HG03460 (cell line): Measurements from ENCODE around the gene LYST.
"Not testable (repeated sequence)": the region's sequence is repeated elsewhere in the genome, so short reads cannot be mapped to it uniquely, and the experiment has no call there.

Experiments
- ATAC-seq: cut with Tn5 transposase; IDR thresholded peaks from one replicate; pipeline ENCODE4 v1.9.1; 2021; ENCODE audit not compliant: unreplicated experiment

Gene LYST

DNA sequence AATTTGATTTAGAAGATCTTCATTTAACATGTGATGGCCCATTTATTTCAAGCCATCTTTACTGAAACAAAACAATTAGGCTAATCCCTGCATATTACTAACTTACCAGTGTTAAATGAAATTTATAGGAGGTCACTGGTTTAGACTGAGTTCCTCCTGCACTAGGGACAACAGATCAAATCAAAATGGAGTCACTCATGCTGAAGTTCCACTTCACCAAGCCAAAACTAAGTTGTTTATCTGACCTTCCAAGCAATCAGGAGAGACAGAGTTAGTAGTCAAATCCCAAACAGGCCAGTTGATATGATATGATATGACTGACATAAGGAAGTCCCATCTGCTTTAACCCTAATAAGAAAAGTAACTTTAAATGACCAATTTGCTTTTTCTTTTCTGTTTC lies 4.8 kb downstream of the LYST start:
- ATAC-seq: no peak

DNA sequence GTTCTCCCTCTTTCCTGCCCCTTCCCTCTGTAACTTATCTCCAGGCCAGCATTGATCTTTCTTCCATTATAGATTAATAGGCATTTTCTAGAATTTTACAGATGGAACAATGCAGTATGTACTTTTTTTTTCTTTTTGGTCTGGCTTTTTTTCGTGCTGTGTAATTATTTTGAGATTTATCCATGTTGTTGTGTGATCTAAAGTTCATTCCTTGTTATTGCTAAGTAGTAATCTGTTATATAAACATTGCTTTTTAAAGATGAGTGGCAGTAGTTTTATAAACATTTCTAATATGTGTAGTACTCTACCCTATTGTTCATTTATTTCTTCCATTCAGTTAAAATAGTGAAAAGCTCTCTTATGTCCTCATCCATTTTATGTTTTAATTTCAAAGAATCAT lies 5.9 kb downstream of the LYST start:
- ATAC-seq: no peak

DNA sequence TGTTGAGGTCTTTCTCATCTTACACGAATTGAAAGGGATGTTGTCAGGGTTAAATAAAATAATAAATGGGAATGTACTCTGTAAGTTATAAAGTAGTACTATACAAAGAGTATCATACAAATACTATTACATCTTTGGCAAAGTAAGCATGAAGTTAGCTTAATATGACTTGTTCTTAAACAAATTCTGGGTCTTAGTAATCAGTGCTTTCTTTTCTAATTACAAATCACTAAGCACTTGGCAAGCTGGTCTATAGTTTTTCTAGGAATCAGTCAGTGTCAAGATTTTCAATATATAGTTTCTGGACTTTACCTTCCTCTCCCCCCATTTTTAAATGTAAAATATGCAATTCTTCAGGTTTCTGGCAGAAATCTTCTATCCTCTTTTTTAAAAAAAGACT lies 6.9 kb downstream of the LYST start:
- no peak for ATAC-seq

DNA sequence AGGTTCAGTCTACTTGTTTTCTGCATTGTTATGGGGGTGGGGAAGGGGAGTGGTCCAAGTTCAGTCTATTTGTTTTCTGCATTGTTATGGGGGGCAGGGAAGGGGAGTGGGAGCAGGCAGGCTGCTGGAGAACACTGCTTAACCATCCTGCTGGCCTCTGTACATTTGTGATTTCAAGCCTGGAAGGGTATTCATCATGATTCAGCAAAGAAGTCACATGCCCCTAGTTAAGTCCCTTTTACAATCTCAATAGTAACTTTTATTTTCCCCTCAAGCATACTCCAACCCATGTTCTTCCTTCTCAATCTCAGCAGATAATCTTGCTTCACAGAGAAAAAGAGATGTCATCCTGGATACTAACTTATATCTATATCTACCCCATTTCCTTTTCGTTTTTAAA lies 7.9 kb downstream of the LYST start:
- no peak for ATAC-seq

DNA sequence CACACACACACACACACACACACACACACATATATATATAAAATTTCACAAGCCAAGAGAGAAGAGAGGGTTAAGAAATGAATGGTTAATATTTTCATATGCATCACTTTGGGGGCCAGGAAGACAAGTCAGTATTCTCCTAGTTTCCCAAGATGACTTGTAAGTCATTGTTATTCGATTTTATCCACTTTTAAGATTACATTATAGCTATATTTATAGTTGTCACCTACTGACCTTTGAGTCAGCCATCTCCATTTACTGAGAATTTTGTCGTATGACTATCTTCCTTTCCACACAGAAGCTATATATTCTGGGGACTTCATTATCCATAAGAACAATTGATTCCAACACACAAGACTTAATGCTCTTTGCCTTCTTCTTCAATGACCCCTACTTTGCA lies 8.9 kb downstream of the LYST start:
- ATAC-seq: no peak

DNA sequence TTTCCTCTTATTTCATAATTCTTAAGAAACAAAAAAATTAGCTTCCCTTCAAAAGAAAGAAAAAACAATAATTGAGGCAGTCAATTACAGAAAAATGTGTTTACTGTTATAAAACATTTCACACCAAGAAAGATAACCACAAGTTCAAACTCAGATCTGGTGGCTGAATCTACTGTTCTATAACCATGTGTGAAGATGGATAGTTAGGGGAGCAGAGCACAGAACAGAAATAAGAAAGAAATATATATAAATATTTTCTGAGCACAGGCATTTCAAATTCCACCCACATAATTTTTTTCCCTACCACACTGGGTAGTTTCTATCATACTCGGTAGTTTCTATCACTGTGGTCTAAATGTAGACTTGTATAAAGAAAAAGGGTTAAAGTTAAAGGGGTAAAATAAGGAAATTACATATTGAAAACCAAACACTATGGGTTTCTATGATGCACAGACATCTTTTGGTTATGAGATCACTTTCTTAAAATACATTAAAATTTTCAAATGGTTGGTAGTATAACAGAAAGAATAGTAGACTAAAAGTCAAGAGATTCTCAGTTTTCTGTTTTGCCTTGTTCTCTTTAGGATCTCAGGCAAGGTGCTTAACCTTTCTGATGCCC lies 10.8 kb downstream of the LYST start:
- ATAC-seq: no peak

DNA sequence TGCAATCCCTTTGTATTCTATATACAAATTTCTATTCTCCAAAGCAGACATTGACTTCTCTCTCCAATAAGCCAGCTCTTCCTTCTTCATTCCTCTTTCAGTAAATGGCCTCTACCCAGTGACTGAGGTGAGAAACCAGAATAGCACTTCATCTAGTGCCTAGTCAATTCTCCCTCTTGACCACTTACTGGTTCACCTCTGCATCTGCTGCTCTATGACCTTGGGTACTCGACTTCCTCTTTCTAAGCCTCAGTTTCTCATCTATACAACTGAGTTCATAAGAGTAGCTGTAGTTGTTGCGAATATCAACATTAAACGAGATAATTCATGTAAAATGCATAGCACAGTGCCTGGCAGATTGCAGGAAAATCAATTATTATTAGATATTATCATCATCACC lies 12.4 kb downstream of the LYST start:
- ATAC-seq: no peak

DNA sequence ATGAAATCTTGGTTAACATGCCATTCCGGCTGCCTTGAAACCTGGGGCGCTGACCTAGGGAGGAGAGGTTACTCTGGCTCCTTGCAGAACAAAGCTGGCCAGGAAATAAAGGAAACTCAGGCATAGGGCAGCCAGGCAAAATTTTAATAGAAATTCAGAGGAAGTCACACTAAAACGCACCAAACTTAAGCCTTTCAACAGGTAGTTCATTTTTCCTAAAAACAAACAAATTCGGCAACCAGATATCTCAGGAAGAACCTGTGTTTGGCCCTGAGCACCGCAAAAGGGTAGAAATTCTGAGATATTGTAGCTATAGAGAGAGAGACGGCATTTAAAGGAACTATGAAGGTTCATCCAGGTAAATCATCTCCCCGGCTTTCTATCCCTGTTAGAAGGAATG lies 13.1 kb downstream of the LYST start:
- ATAC-seq: no peak

DNA sequence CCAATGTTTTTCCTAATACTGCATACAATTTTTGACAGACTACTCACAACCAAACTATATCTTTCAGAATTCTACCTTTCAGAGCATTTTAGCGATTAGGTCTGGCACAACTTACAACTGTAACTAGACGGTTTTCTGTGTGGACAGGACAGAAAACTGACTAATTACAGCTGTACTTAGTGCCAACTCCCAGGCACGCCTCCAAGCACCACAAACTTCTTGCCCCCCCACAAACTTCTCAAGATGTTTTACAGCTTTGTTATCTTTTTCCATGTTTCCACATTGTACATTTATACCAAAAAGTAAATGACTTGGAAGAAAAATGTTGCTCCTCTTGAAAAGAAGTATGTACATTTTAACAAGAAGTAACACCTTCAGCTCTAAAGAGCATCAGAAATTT lies 13.8 kb downstream of the LYST start:
- no peak for ATAC-seq

DNA sequence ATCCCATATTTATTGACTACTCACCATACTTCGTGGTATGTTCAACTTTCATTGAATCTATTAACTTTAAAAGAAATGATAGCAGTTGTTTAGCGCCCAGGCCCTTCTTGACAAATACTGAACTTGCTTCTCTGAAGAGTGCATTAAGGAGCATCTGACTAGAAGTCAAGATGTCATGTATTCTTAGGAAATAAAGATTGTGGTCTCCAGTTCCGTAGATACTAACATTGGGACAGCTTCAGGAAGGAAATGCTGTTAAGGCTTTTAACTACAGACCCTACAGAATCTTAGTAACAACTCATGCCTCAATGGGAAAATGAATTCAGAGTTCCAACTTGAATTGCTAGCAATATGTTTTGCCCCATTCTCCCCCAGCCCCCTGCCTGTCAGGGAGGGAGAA lies 14.8 kb downstream of the LYST start:
- ATAC-seq: no peak

DNA sequence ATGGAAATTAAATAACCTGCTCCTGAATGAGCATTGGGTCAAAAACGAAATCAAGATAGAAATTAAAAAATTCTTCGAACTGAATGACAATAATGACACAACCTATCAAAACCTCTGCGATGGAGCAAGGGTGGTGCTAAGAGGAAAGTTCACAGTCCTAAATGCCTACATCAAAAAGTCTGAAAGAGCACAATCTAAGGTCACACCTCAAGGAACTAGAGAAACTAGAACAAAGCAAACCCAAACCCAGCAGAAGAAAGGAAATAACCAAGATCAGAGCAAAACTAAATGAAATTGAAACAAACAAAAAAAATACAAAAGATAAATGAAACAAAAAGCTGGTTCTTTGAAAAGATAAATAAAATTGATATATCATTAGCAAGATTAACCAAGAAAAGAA lies 18.5 kb downstream of the LYST start:
- ATAC-seq: not testable (repeated sequence)

DNA sequence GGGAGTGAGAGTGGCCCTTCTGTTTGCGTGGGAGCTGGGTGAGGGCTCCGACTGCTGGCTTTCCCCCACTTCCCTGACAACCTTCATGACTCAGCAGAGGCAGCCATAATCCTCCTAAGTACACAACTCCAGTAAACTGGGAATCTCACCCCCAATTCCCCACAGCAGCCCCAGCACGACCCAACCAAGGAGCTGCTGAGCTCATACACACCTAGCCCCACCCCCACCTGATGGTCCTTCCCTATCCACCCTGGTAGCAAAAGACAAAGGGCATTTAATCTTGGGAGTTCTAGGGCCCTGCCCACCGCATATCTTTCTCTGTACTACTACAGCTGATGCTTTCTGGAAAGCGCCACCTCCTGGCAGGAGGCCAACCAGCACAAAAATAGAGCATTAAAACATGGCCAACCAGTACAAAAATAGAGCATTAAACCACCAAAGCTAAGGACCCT lies 21.0 kb downstream of the LYST start:
- not testable (repeated sequence) for ATAC-seq

DNA sequence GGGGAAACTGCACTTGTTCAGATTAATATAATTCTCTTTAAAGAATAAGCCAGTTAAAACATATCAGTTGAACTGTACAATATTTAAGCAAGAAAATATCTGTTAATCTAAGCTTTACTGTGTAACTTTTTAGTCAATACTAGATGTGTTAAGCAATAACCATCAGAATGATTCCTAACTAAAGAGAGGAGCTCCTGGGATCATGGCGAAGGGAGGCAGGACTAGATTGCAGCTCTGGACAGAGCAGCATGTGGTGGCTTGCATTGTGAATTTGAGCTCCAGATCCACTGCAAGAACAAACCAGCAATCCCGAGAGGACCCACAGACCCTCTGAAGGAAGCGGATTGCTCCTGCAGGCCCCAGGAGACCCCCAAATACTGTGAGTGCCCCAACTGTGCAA lies 21.9 kb downstream of the LYST start:
- ATAC-seq: no peak

DNA sequence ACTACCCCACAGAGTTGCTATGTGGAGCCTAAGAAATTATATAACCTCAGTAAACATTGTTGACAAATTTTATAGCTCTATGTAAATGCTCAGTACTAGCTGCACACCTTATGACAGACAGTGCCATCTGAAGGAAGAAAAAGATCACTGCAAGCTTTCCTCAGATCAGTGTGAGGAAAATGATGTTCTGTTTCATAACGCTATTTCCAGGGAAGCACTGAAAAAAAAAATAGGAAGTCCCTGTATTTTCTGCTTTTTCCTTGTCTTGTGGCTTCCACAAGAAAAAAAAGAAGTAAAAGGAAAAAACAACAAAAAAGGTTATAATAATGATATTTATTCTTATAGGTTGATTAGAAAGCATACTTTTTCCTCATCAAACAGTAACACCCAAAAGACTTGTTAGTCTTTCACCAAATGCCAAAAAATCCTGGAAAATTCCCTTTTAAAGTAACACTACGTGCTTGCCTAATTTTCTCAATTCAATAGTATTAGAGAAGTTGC lies 23.2 kb downstream of the LYST start:
- ATAC-seq: peak; percentile 50

DNA sequence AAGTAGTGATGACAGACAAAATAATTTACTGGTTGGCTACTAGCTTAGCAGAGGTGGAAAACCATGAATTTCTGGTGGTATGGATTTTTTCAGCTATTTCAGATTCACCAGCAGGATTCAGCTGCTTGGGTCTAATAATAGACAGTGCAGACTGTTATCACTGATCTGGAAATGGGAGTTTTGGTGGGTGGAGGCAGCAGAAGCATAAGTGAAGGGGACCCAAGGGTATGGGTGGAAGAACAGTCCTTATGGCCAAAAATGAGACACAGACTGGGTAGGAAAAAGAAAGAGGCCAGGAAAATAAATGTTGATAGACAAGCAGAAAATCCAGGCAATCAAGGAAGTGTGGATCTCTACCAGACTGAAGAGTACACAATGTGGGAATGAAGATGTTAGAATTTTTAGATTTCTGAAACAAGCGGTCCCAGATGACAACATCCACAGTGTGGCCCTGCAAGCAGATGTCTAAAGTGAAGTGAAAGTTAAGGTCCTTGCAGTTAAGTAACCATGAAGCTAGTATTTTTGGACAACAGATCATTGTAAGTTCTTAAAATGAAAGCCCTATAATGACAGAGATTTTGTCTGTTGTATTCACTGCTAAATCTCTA lies 24.7 kb downstream of the LYST start:
- peak; percentile 73 for ATAC-seq

DNA sequence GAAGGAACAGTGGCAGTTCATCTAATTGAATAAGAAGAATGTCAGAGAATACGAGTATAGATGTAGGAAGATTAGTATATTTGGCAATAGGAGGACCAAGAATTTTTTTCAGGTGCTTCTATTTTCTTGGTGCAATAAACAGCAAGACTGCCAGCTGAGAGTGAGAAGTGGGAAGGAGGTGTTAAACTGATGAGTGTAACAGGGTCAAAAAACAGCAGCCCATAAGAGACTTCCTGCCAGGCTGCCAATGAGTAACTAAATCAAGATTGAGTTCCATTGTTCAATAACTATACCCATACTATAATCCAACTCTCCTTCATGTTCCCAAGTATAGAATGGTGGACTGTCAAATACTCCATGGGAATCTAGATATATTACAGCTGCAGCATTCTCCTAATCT lies 28.7 kb downstream of the LYST start:
- no peak for ATAC-seq

DNA sequence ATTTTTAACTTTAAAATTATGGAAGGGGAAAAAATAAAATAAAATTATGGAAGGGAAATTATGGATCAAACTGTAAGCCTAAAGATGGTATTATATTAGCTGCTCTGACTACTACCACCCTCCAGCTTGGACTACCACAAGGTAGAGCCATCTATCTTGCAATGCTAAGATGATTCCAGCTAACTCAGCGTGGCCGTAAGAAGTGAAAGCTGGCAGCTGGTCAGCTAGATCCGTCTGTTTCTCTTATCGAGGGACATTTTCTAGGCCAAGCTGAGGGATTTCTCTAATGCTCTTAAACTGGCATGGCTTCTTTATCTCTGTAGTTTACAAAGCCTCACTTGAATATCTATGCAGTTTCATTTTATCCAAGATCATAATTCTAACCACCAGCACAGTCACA lies 31.5 kb downstream of the LYST start:
- no peak for ATAC-seq

DNA sequence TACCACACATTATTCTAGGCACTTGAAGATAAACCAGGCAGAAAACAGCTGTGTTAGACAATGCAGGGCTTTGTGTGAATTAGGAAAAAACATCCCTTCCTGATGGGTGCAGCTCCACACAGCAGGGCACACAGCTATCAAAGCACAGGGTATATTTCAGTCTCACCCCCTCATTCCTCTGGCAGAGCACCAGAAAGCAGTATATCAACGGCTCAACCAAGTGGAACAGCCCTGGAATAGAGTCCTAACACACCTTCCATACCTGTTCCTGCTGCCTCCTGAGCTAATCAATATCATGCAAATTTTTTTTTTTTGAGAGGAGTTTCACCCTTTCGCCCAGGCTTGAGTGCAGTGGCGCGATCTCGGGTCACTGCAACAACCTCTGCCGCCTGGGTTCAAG lies 32.1 kb downstream of the LYST start:
- ATAC-seq: no peak

DNA sequence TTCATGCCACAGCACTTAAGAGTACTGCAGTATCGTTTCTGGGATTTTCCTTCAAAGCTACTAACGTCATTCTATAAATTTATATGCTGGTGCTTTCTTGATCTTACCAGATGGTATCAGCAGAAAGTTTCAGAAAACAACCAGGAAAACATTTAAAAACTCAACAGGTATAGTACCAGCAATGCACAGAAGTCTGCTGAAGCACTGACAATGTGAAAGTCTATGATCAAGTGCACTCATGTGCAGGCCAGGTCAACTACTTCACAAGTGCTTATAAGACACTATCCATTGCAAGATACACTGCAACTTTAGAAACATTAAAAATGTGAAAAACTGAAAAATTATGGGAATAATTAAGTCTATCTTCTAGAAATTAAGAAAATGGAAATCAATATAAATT lies 34.7 kb downstream of the LYST start:
- no peak for ATAC-seq

DNA sequence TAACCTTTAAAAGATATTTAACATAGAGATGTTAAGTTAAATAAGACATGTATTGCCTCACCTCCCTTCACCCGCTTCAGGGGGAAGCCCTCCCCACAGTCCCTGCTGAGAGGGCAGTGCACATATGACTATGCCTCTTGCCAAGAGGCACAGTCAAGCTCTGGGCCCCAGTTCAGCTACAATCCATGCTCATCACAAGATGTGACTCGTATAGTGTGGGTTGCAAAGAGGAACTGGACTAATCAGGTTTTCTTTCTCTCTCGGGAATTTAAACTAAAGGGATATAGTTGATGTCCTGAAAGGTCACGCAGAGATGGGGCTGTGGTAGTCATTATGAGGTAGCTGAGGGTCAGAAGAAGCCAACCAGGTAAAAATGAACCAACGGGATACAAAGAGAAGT lies 35.6 kb downstream of the LYST start:
- ATAC-seq: peak; percentile 99

DNA sequence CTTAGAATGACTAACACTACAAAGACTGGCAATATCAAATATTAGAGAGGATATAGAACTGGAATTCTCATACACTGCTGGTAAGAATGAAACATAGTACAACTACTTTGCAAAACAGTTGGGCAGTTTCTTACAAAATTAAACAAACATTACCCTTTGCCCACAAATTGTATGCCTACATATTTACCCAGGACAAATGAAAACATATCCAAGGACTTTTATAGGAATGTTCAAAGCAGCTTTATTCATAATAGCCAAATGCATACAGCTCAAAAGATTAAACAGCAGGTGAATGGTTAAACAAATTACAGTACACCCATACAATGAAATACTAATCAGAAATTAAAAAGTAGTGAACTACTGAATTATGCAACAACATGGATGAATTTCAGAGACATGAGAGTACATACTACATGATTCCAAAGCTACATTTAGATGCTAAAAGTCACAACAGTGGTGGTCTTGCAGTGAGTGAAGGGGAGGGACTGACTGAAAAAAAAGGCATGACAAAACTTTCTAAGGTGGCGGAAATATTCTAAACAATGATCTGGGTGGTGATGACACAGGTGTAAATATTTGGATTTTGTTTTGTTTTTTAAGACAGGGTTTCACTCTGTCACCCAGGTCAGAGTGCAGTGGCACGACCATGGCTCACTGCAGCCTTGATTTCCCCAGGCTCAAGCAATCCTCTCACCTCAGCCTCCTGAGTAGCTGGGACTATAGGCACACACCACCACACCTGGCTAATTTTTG lies 40.4 kb downstream of the LYST start:
- ATAC-seq: no peak

DNA sequence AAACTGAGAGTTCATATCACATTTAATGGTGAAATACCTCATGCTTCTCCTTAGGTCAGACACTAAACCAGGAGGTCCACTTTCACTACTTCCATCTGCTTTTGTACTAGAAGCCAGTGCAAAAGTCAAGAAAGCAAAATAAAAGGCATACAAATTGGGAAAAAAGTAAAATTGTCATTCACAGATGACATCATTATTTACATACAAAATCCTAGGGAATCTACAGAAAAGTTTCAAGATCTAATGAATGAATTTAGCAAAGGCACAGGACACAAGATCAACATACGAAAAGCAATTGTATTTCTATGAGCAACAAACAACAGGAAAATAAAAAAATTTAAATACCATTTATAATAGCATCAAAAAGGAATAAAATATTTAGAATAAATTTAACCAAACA lies 41.5 kb downstream of the LYST start:
- ATAC-seq: no peak
